Measurements from ENCODE around the gene SGTA.

SGTA gene

GRCh38 chr19:2711172-2711874 is 71.8 kb downstream of the SGTA start:
- in situ Hi-C loops (cut with HindIII; ENCODE audit: low sequenced_read_pairs) = no loop called here
- no peak for DNase-seq (ENCODE audit: low read depth)
- no peak overlapping the region for H3K4me3 ChIP-seq (ENCODE audit: low read depth, low read length)
- TF ChIP-seq CTCF (IDR thresholded peaks at IDR 0.05; ENCODE audit: low read depth, low read length, missing control alignments) = no peak

- no peak for DNase-seq (ENCODE audit: low read depth)
- H3K4me3 ChIP-seq (ENCODE audit: low read depth, low read length) = no peak overlapping the region
- no peak for TF ChIP-seq CTCF (IDR thresholded peaks at IDR 0.05; ENCODE audit: low read depth, low read length, missing control alignments)
- in situ Hi-C loops (cut with HindIII; ENCODE audit: low sequenced_read_pairs) = no loop called here
Measured at GRCh38 chr19:2706251-2706650, 76.8 kb downstream of the SGTA start.
